GM21786 (cell line): ENCODE data around the gene METTL25.
"Not testable (repeated sequence)": the region's sequence is repeated elsewhere in the genome, so short reads cannot be mapped to it uniquely, and the experiment has no call there.

Experiments
- ATAC-seq: cut with Tn5 transposase; IDR thresholded peaks from one replicate; pipeline ENCODE4 v1.9.1; 2021; ENCODE audit not compliant: unreplicated experiment

METTL25 gene

GRCh38 chr12:82358200-82359114 is at the start of gene METTL25, which contains the start of gene CCDC59:
METTL25 (plus strand) TSS chr12:82358529; CDS start chr12:82358566, 37 bp downstream.
CCDC59 (minus strand) TSS chr12:82358387; CDS start chr12:82358376, 11 bp downstream.
- peak; percentile 93 for ATAC-seq

- ATAC-seq: no peak
These were observed 43.9 kb upstream of the METTL25 start for GRCh38 chr12:82314406-82314892.

GRCh38 chr12:82319276-82319675 is 39.1 kb upstream of the METTL25 start:
- no peak for ATAC-seq

GRCh38 chr12:82325540-82326336 is 32.6 kb upstream of the METTL25 start:
- no peak for ATAC-seq

GRCh38 chr12:82326905-82327503 is 31.3 kb upstream of the METTL25 start:
- ATAC-seq: no peak

- ATAC-seq: no peak
These were observed 30.5 kb upstream of the METTL25 start for GRCh38 chr12:82327861-82328260.

- ATAC-seq: no peak
These were observed 28.8 kb upstream of the METTL25 start for GRCh38 chr12:82329508-82329907.

- no peak for ATAC-seq
These were observed 8.2 kb upstream of the METTL25 start for GRCh38 chr12:82350161-82350560.

- ATAC-seq: no peak
These were observed 6.9 kb upstream of the METTL25 start for GRCh38 chr12:82351390-82351789.

GRCh38 chr12:82357340-82357739 is 989 bp upstream of the METTL25 start:
- ATAC-seq: no peak

- ATAC-seq: no peak
These were observed 507 bp upstream of the METTL25 start for GRCh38 chr12:82357845-82358199.

- peak; percentile 4 for ATAC-seq
These were observed 768 bp downstream of the METTL25 start for GRCh38 chr12:82359115-82359478.

- not testable (repeated sequence) for ATAC-seq
These were observed 2.5 kb downstream of the METTL25 start for GRCh38 chr12:82360834-82361233.

- ATAC-seq: no peak
These were observed 3.2 kb downstream of the METTL25 start for GRCh38 chr12:82361461-82361915.

GRCh38 chr12:82363990-82364389 is 5.7 kb downstream of the METTL25 start:
- ATAC-seq: no peak

GRCh38 chr12:82366197-82366596 is 7.9 kb downstream of the METTL25 start:
- no peak for ATAC-seq

- ATAC-seq: no peak
These were observed 16.9 kb downstream of the METTL25 start for GRCh38 chr12:82375201-82375600.

- no peak for ATAC-seq
These were observed 20.7 kb downstream of the METTL25 start for GRCh38 chr12:82378997-82379396.

GRCh38 chr12:82383930-82384552 is 25.7 kb downstream of the METTL25 start:
- peak; percentile 74 for ATAC-seq

- no peak for ATAC-seq
These were observed 40.5 kb downstream of the METTL25 start for GRCh38 chr12:82398879-82399278.

- ATAC-seq: no peak
These were observed 42.5 kb downstream of the METTL25 start for GRCh38 chr12:82400819-82401218.
